ENCODE measurements around the gene FXYD5. TPM values are rescaled to one million over a fixed set of nuclear protein-coding genes. Genes with fewer than 3 reads are reported as not detected.

FXYD5 gene
- total RNA-seq, 1 experiment from 2014 or later: 6.6 TPM

GRCh38 chr19:35153701-35154524 is 622 bp upstream of the FXYD5 start:
- peak overlapping the region; percentile 47; the same call in 1 of the 2 replicates for H3K4me3 ChIP-seq
- H3K4me1 ChIP-seq: no peaks in the 10 kb centered on the region
- H3K27me3 ChIP-seq: peaks cover 26% of the 10 kb centered on the region
- no peaks in the 10 kb centered on the region for H3K9me3 ChIP-seq (replicated peaks)
- DNase-seq: no peak
- H3K36me3 ChIP-seq: no peaks in the 10 kb centered on the region
- H3K27ac ChIP-seq: no peak overlapping the region

- H3K4me3 ChIP-seq: peak overlapping the region; percentile 47; the same call in 1 of the 2 replicates
- H3K4me1 ChIP-seq: no peaks in the 10 kb centered on the region
- H3K27ac ChIP-seq: no peak overlapping the region
- DNase-seq: no peak
- no peaks in the 10 kb centered on the region for H3K9me3 ChIP-seq (replicated peaks)
- H3K36me3 ChIP-seq: no peaks in the 10 kb centered on the region
- peaks cover 26% of the 10 kb centered on the region for H3K27me3 ChIP-seq
Measured at GRCh38 chr19:35155441-35155840, 906 bp downstream of the FXYD5 start.

- peaks cover 26% of the 10 kb centered on the region for H3K27me3 ChIP-seq
Measured at GRCh38 chr19:35155981-35156672, 1.6 kb downstream of the FXYD5 start.

GRCh38 chr19:35156673-35157014 is 2.1 kb downstream of the FXYD5 start:
- no peak for DNase-seq
- H3K36me3 ChIP-seq: no peaks in the 10 kb centered on the region
- H3K4me1 ChIP-seq: no peaks in the 10 kb centered on the region
- H3K27me3 ChIP-seq: peaks cover 23% of the 10 kb centered on the region; the same call in 1 of the 2 replicates
- no peak overlapping the region for H3K27ac ChIP-seq
- no peak overlapping the region for H3K4me3 ChIP-seq
- H3K9me3 ChIP-seq (replicated peaks): no peaks in the 10 kb centered on the region

More at GRCh38 chr19:35155981-35156672, 1.6 kb downstream of the FXYD5 start:
- Histone ChIP-seq H3K4me1 (no peaks in the 10 kb centered on the region), H3K36me3 (no peaks in the 10 kb centered on the region), H3K27ac (no peak overlapping the region), H3K4me3 (no peak overlapping the region), H3K9me3 (replicated peaks) (no peaks in the 10 kb centered on the region)
- DNase-seq: no peak

- Histone ChIP-seq H3K36me3 (no peaks in the 10 kb centered on the region), H3K4me1 (no peaks in the 10 kb centered on the region), H3K9me3 (replicated peaks) (no peaks in the 10 kb centered on the region), H3K27ac (no peak overlapping the region), H3K4me3 (no peak overlapping the region), H3K27me3 (peaks cover 23% of the 10 kb centered on the region; the same call in 1 of the 2 replicates)
- DNase-seq: no peak
Measured at GRCh38 chr19:35157431-35157830, 2.9 kb downstream of the FXYD5 start.

GRCh38 chr19:35159606-35160005 is 5.1 kb downstream of the FXYD5 start:
- Histone ChIP-seq H3K4me3 (no peak overlapping the region), H3K27me3 (peaks cover 23% of the 10 kb centered on the region; the same call in 1 of the 2 replicates), H3K4me1 (no peaks in the 10 kb centered on the region), H3K36me3 (no peaks in the 10 kb centered on the region), H3K9me3 (replicated peaks) (peaks cover under 1% of the 10 kb centered on the region), H3K27ac (no peak overlapping the region)
- DNase-seq: no peak

GRCh38 chr19:35160629-35161433 is 6.3 kb downstream of the FXYD5 start:
- Histone ChIP-seq H3K4me3 (no peak overlapping the region), H3K27me3 (peaks cover 11% of the 10 kb centered on the region; the same call in 1 of the 2 replicates), H3K9me3 (replicated peaks) (peaks cover 5% of the 10 kb centered on the region), H3K4me1 (no peaks in the 10 kb centered on the region), H3K27ac (no peak overlapping the region), H3K36me3 (no peaks in the 10 kb centered on the region)
- no peak for DNase-seq

- H3K27me3 ChIP-seq: peaks cover 6% of the 10 kb centered on the region; the same call in 1 of the 2 replicates
- no peak overlapping the region for H3K27ac ChIP-seq
- H3K36me3 ChIP-seq: no peaks in the 10 kb centered on the region
- DNase-seq: no peak
- H3K4me3 ChIP-seq: no peak overlapping the region
- H3K9me3 ChIP-seq (replicated peaks): peaks cover 5% of the 10 kb centered on the region
- H3K4me1 ChIP-seq: no peaks in the 10 kb centered on the region
Measured at GRCh38 chr19:35161434-35161743, 6.9 kb downstream of the FXYD5 start.

GRCh38 chr19:35162471-35163326 is 8.2 kb downstream of the FXYD5 start:
- Histone ChIP-seq H3K27me3 (0 out of 2 replicates have a peak, but pooled peaks cover 4% of the 10 kb centered on the region), H3K27ac (no peak overlapping the region), H3K36me3 (no peaks in the 10 kb centered on the region), H3K4me1 (no peaks in the 10 kb centered on the region), H3K4me3 (no peak overlapping the region), H3K9me3 (replicated peaks) (peaks cover 5% of the 10 kb centered on the region)
- no peak for DNase-seq

- no peak for DNase-seq
- Histone ChIP-seq H3K9me3 (replicated peaks) (peaks cover 5% of the 10 kb centered on the region), H3K4me3 (no peak overlapping the region), H3K27me3 (no peaks in the 10 kb centered on the region), H3K36me3 (no peaks in the 10 kb centered on the region), H3K27ac (no peak overlapping the region), H3K4me1 (no peaks in the 10 kb centered on the region)
Measured at GRCh38 chr19:35164418-35164817, 9.9 kb downstream of the FXYD5 start.

GRCh38 chr19:35165200-35166058 is 10.9 kb downstream of the FXYD5 start:
- Histone ChIP-seq H3K4me3 (no peak overlapping the region), H3K27me3 (no peaks in the 10 kb centered on the region), H3K9me3 (replicated peaks) (peaks cover 5% of the 10 kb centered on the region), H3K36me3 (no peaks in the 10 kb centered on the region), H3K4me1 (no peaks in the 10 kb centered on the region), H3K27ac (no peak overlapping the region)
- no peak for DNase-seq

GRCh38 chr19:35166100-35167063 is 11.8 kb downstream of the FXYD5 start:
- no peak for DNase-seq
- Histone ChIP-seq H3K9me3 (replicated peaks) (peaks cover 5% of the 10 kb centered on the region), H3K27ac (no peak overlapping the region), H3K4me1 (no peaks in the 10 kb centered on the region), H3K36me3 (no peaks in the 10 kb centered on the region), H3K4me3 (no peak overlapping the region), H3K27me3 (no peaks in the 10 kb centered on the region)

Data from SJCRH30 (cell line).